Spleen (tissue), 11 donors: ENCODE results near the gene MR1. TPM values are rescaled to one million over a fixed set of nuclear protein-coding genes. Genes with fewer than 3 reads are reported as not detected.
"Not testable (repeated sequence)": the region's sequence is repeated elsewhere in the genome, so short reads cannot be mapped to it uniquely, and the experiment has no call there.

Experiments used
- DNase-seq: peaks from one replicate; pipeline ENCODE4 v3.0.0-alpha.2; 2020
- H3K27ac ChIP-seq, 8 donors: fragments of 200-600 bp; sonication (generic) in 7 of 8; 1 replicate in 4 of 8; 2 replicates in 4 of 8; pipeline versions ENCODE4 v1.5.0 to v1.8.0; 2016 to 2021; ENCODE audit warnings: inconsistent platforms in 4 of 8, mild to moderate bottlenecking in 4 of 8, moderate library complexity in 1 of 8
- H3K27me3 ChIP-seq, 7 donors: fragments of 200-600 bp; sonication (generic) in 6 of 7; replicated peaks in 1 of 7; 1 replicate in 4 of 7; 2 replicates in 3 of 7; pipeline versions ENCODE4 v1.5.0 to v1.8.0; 2016 to 2021; ENCODE audit warnings: inconsistent platforms in 3 of 7, mild to moderate bottlenecking in 1 of 7
- H3K36me3 ChIP-seq, 6 donors: fragments of 200-600 bp; sonication (generic) in 5 of 6; 1 replicate in 4 of 6; 2 replicates in 2 of 6; pipeline versions ENCODE4 v1.5.0 to v1.8.0; 2016 to 2021; ENCODE audit warnings: inconsistent platforms in 2 of 6
- H3K4me1 ChIP-seq, 6 donors: fragments of 200-600 bp; sonication (generic) in 5 of 6; 1 replicate in 3 of 6; 2 replicates in 3 of 6; pipeline versions ENCODE4 v1.5.0 to v1.8.0; 2016 to 2021; ENCODE audit warnings: inconsistent platforms in 3 of 6
- H3K4me3 ChIP-seq, 8 donors: fragments of 200-600 bp; sonication (generic) in 7 of 8; 1 replicate in 4 of 8; 2 replicates in 4 of 8; pipeline versions ENCODE4 v1.5.0 to v1.8.0; 2016 to 2021; ENCODE audit warnings: inconsistent platforms in 4 of 8, mild to moderate bottlenecking in 4 of 8, moderate library complexity in 2 of 8
- H3K9me3 ChIP-seq, 8 donors: fragments of 200-600 bp; sonication (generic) in 7 of 8; 1 replicate in 4 of 8; 2 replicates in 4 of 8; pipeline versions ENCODE4 v1.5.0 to v1.8.0; 2016 to 2021; ENCODE audit warnings: inconsistent platforms in 4 of 8
- POLR2A ChIP-seq, 3 donors: fragments of 450-650 bp; IDR thresholded peaks; one replicate each; pipeline ENCODE4 v1.5.1; 2017; ENCODE audit warnings: antibody characterized with exemption in 3 of 3, mild to moderate bottlenecking in 1 of 3
- POLR2AphosphoS5 ChIP-seq, 3 donors: sonication (generic); formaldehyde crosslinking; IDR thresholded peaks; one replicate each; pipeline ENCODE4 v1.5.1; 2017; ENCODE audit warnings: antibody characterized with exemption in 3 of 3
- WGBS, 5 donors: extraction: QIAGEN DNeasy Blood & Tissue Kit in 3 of 5; methylation state at CpG; one replicate each; pipeline versions ENCODE4 v1.1.5 to v1.1.7; 2013 to 2018; 5-methylcytosine and 5-hydroxymethylcytosine counted together
- intact Hi-C: fragments of 100-400 bp; cut with DNase I; formaldehyde crosslinking; loops from one replicate; pipeline ENCODE4 v1.15.0; 2023; ENCODE audit warnings: low total_unique reads
- polyA plus RNA-seq, 3 donors: library from polyadenylated mRNA; stranded (reverse); fragments of 200-250 nt; gene quantifications; one replicate each; pipeline ENCODE4 v1.2.1, GENCODE V29; 2013
- total RNA-seq, 7 donors: library from RNA; depleted of rRNA in 3 of 7; stranded (reverse); fragments of >200 nt in 3 of 7; fragmentation: NEBNext Ultra II Directional in 4 of 7; extraction: Animal tissue kit (Norgen Biotek cat#: 25700) in 4 of 7; gene quantifications; one replicate each; pipeline versions ENCODE4 v1.1.0 to v1.2.1, GENCODE V29; 2016 to 2021
- TF ChIP-seq, protein P1 (sequence below), 11 experiments: fragments of 200-600 bp in 7 of 11; fragments of 450-650 bp in 4 of 11; sonication (generic) in 4 of 11; IDR thresholded peaks in 8 of 11; conservative IDR thresholded peaks in 3 of 11; 1 replicate in 7 of 11; 2 replicates in 4 of 11; pipeline versions ENCODE4 v1.4.0 to v1.8.0; 2016 to 2021; ENCODE audit warnings: antibody characterized with exemption in 11 of 11, inconsistent platforms in 4 of 11, mild to moderate bottlenecking in 1 of 11
- donor health status: healthy with polysubstance abuse.
- donor health status: DM: no; HTN: no; CAD: no; lungs with moderate emphysema.
- donor health status: DM: no; HTN: no; CAD: no.
- donor health status: Bipolar disorder and iron deficiency.
- donor health status: healthy.
- donor health status: DM: no; HTN: no; CAD: no.
- donor health status: DM: yes; HTN: yes; CAD: no.

Gene MR1
- total and polyA plus RNA-seq, 10 donors, result 4.9 to 35.6 (median 24.0) TPM

DNA sequence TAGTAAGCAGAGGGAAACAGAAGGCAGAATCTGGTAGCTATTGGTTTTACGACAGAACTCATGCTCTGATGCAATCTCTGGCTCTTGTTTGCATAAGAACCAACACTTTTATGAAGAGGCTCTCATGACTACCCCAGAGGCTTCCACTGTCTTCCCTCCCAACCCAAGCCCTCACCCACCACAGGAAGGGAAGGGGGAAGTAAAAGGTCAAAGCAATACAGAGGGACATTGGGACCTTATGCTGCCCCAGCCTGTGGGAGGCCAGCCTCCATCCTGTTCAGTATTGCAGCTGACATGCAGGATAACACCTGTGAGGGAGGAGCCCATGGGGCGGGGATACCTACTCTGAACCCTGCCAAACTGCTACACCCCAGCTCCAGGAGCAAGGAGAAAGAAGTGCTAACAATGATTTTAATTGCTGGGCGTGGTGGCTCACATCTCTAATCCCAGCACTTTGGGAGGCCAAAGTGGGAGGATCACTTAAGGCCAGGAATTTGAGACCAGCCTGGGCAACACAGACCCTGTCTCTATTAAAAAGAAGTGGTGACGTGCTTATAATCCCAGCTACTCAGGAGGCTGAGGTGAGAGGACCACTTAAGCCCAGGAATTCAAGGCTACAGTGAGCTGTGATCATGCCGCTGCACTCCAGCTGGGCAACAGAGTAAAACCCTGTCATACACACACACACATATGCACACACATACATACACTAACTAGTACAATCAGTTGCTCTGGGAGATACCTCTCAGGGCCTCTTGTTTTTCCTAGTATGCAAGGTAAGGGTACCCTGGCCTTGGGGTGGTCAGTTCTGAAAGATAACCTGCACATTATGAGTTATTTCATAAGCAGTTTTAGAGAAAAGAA lies 9.5 kb downstream of the MR1 start:
- Histone ChIP-seq H3K27ac (peak overlapping the region in 3 of 8 donors; percentile 1 to 64 (median 41)), H3K4me3 (no peak overlapping the region), H3K4me1 (peaks cover 0 to 68% (median 42%) of the 10 kb centered on the region in 6 donors), H3K27me3 (no peaks in the 10 kb centered on the region), H3K9me3 (no peaks in the 10 kb centered on the region), H3K36me3 (peaks cover 0 to 60% (median 8%) of the 10 kb centered on the region in 6 donors)
- 34 to 85% (median 63%) methylated on average over 5 of the region's 5 CpGs for WGBS, 5 donors
- intact Hi-C loops, result no loop called here
- no peak for DNase-seq
- TF ChIP-seq POLR2A (IDR thresholded peaks at IDR 0.05), result no peak
- TF ChIP-seq POLR2AphosphoS5 (IDR thresholded peaks at IDR 0.05), result peak in 1 of 3 donors; percentile 24

DNA sequence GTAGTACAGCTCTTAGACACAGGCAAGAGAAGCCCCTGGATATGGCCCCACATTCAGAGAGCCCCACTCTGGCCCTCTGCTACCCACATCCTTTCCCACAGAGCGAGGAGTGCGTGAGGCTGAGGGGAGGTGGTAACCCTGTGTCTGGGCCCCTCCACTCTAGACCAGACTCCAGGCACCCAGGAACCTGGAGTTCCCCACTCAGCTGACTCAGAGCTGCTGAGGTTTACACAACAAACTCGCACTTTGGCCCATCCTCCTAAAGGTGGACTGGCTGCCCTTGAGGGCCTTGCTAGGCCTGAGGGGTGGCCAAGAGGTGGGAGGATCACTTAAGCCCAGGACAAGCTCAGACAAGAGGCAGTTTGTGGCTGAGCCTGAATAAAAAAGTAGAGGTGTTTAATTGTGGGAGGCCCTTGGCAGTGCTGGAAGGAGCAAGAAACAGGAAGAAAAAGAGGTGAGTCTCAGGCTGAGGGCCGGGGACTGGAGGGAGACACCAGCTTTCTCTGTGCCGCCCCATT lies 10.7 kb downstream of the MR1 start:
- no peak for DNase-seq
- Histone ChIP-seq H3K27me3 (no peaks in the 10 kb centered on the region), H3K4me1 (peaks cover 0 to 60% (median 34%) of the 10 kb centered on the region in 6 donors), H3K36me3 (peaks cover 0 to 62% (median 9%) of the 10 kb centered on the region in 6 donors), H3K9me3 (no peaks in the 10 kb centered on the region), H3K4me3 (no peak overlapping the region), H3K27ac (peak overlapping the region in 3 of 8 donors; percentile 21 to 66 (median 54))
- intact Hi-C loops, result no loop called here
- 51 to 64% (median 59%) methylated on average over 5 of the region's 5 CpGs for WGBS, 5 donors
- TF ChIP-seq POLR2AphosphoS5 (IDR thresholded peaks at IDR 0.05) (peak in 1 of 3 donors; percentile 16), POLR2A (IDR thresholded peaks at IDR 0.05) (no peak)

DNA sequence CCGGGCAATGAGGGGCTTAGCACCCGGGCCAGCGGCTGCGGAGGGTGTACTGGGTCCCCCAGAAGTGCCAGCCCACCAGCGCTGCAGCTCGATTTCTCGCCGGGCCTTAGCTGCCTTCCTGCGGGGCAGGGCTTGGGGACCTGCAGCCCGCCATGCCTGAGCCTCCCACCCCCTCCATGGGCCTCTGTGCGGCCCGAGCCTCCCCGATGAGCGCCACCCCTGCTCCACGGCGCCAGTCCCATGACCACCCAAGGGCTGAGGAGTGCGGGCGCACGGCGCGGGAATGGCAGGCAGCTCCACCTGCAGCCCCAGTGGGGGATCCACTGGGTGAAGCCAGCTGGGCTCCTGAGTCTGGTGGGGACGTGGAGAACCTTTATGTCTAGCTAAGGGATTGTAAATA lies 12.2 kb downstream of the MR1 start:
- WGBS, 5 donors, result 96 to 98% (median 97%) methylated on average over 13 to 22 of the region's 22 CpGs; no CpG with 5 or more reads in 1 of the 5 donors
- H3K27me3 ChIP-seq, H3K4me3 ChIP-seq, intact Hi-C loops, DNase-seq, H3K9me3 ChIP-seq, H3K27ac ChIP-seq: not testable (repeated sequence)
- H3K36me3 ChIP-seq, result peaks cover 0 to 75% (median 12%) of the 10 kb centered on the region in 6 donors
- peaks cover 0 to 48% (median 29%) of the 10 kb centered on the region in 6 donors for H3K4me1 ChIP-seq

DNA sequence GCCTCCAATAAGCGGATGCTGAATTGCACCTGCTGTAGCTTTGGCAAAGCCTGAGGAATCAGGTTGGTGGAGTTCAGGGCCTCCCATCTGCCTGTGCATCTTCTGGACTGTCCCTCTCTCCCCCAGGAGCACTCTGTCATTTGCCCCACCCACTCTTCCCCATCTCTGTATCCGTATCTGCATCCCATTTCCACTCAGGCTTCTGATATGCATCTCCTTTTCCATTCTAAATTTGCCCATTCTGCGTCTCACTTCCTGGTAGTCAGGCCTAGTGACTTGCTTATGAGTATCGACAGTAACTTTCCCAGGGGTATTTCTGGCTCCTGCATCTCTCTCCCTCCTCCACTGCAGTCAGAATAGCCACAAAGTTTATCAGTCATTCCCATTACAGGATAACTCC lies 15.6 kb downstream of the MR1 start:
- TF ChIP-seq, protein P1, sequence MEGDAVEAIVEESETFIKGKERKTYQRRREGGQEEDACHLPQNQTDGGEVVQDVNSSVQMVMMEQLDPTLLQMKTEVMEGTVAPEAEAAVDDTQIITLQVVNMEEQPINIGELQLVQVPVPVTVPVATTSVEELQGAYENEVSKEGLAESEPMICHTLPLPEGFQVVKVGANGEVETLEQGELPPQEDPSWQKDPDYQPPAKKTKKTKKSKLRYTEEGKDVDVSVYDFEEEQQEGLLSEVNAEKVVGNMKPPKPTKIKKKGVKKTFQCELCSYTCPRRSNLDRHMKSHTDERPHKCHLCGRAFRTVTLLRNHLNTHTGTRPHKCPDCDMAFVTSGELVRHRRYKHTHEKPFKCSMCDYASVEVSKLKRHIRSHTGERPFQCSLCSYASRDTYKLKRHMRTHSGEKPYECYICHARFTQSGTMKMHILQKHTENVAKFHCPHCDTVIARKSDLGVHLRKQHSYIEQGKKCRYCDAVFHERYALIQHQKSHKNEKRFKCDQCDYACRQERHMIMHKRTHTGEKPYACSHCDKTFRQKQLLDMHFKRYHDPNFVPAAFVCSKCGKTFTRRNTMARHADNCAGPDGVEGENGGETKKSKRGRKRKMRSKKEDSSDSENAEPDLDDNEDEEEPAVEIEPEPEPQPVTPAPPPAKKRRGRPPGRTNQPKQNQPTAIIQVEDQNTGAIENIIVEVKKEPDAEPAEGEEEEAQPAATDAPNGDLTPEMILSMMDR (IDR thresholded peaks at IDR 0.05 in 8 of 11, conservative IDR thresholded peaks at IDR 0.05 in 3 of 11), result no peak
- TF ChIP-seq POLR2AphosphoS5 (IDR thresholded peaks at IDR 0.05) (no peak), POLR2A (IDR thresholded peaks at IDR 0.05) (no peak)
- H3K9me3 ChIP-seq, result no peaks in the 10 kb centered on the region
- peaks cover 0 to 13% (median 4%) of the 10 kb centered on the region in 6 donors for H3K4me1 ChIP-seq
- DNase-seq, result no peak
- WGBS, 5 donors, result 88 to 96% (median 92%) methylated on average over 4 of the region's 4 CpGs
- no peaks in the 10 kb centered on the region for H3K27me3 ChIP-seq
- no peak overlapping the region for H3K4me3 ChIP-seq
- no peak overlapping the region for H3K27ac ChIP-seq
- peaks cover 0 to 94% (median 22%) of the 10 kb centered on the region in 6 donors for H3K36me3 ChIP-seq
- intact Hi-C loops, result no loop called here

DNA sequence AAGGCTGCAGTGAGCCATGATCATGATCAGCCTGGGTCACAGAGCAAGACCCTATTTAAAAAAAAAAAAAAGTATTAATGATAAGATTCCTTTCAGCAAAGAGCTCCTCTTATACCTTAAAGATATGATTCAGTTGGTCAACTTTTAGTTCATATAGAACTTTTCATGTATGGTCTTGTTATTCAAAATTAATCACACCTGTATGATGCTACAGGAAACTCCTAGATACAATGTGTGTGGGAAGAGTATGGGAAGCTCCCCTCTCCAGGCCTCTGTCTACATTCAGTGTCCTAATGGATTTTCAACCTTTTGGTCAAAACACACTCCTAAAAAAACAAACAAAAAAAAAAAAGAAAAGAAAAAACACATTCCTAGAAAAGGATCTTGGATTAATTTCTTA lies 17.1 kb downstream of the MR1 start:
- no peak for DNase-seq
- intact Hi-C loops, result no loop called here
- no peaks in the 10 kb centered on the region for H3K9me3 ChIP-seq
- no peak overlapping the region for H3K27ac ChIP-seq
- TF ChIP-seq, protein P1 (IDR thresholded peaks at IDR 0.05 in 8 of 11, conservative IDR thresholded peaks at IDR 0.05 in 3 of 11), result no peak
- no peak for TF ChIP-seq POLR2AphosphoS5 (IDR thresholded peaks at IDR 0.05)
- peaks cover 0 to 4% (median 0%) of the 10 kb centered on the region in 6 donors for H3K4me1 ChIP-seq
- no peak overlapping the region for H3K4me3 ChIP-seq
- peaks cover 0 to 96% (median 26%) of the 10 kb centered on the region in 6 donors for H3K36me3 ChIP-seq
- H3K27me3 ChIP-seq, result no peaks in the 10 kb centered on the region
